Mesenchymal stem cell (in vitro differentiated cells and primary cell): Measurements from ENCODE around the gene ADARB2.

Experiments used
- DNase-seq: peaks from one replicate; pipeline ENCODE4 v3.0.0-alpha.2; 2013
- H2AFZ ChIP-seq: one replicate; pipeline ENCODE4 v1.6.1; 2013; ENCODE audit warnings: low read depth, mild to moderate bottlenecking, control low read depth, inconsistent platforms, low read length, moderate library complexity
- H2AK5ac ChIP-seq: 2 replicates; pipeline ENCODE4 v1.6.1; 2013; ENCODE audit warnings: low read length, moderate library complexity, mild to moderate bottlenecking, inconsistent platforms; ENCODE audit not compliant: severe bottlenecking
- H2BK120ac ChIP-seq: one replicate; pipeline ENCODE4 v1.6.1; 2013; ENCODE audit warnings: low read depth, mild to moderate bottlenecking, inconsistent platforms, low read length, moderate library complexity
- H2BK12ac ChIP-seq, 2 experiments: one replicate each; pipeline ENCODE4 v1.6.1; 2013; ENCODE audit warnings: inconsistent platforms in 2 of 2, low read length in 2 of 2, mild to moderate bottlenecking in 2 of 2, moderate library complexity in 2 of 2, control low read depth in 1 of 2
- H2BK15ac ChIP-seq: one replicate; pipeline ENCODE4 v1.6.1; 2013; ENCODE audit warnings: mild to moderate bottlenecking, low read depth, inconsistent platforms; ENCODE audit not compliant: poor library complexity, severe bottlenecking
- H2BK5ac ChIP-seq: 2 replicates; pipeline ENCODE4 v1.6.1; 2013; ENCODE audit warnings: low read depth, mild to moderate bottlenecking, low read length, control low read depth, inconsistent platforms; ENCODE audit not compliant: poor library complexity, severe bottlenecking
- H3K14ac ChIP-seq, 2 experiments: one replicate each; pipeline ENCODE4 v1.6.1; 2013; ENCODE audit warnings: inconsistent platforms in 2 of 2, low read length in 2 of 2, control low read depth in 1 of 2, mild to moderate bottlenecking in 1 of 2, moderate library complexity in 1 of 2
- H3K18ac ChIP-seq, 2 experiments: one replicate each; pipeline ENCODE4 v1.6.1; 2013; ENCODE audit warnings: inconsistent platforms in 2 of 2, low read length in 2 of 2, control low read depth in 1 of 2, low read depth in 1 of 2, mild to moderate bottlenecking in 1 of 2
- H3K23ac ChIP-seq, 2 experiments: one replicate each; pipeline ENCODE4 v1.6.1; 2013; ENCODE audit warnings: inconsistent platforms in 2 of 2, low read length in 2 of 2, mild to moderate bottlenecking in 2 of 2, moderate library complexity in 2 of 2, control low read depth in 1 of 2
- H3K27ac ChIP-seq: 2 replicates; pipeline ENCODE4 v1.5.1; 2013; ENCODE audit warnings: mild to moderate bottlenecking, moderate library complexity, low read length, control low read depth, inconsistent platforms; ENCODE audit not compliant: poor library complexity, severe bottlenecking
- H3K27me3 ChIP-seq, 2 experiments: 2 replicates each; pipeline versions ENCODE4 v1.6.1 to v1.7.0; 2013; ENCODE audit warnings: low read length in 2 of 2, mild to moderate bottlenecking in 2 of 2, moderate library complexity in 2 of 2, control low read depth in 1 of 2, inconsistent platforms in 1 of 2; ENCODE audit not compliant: control insufficient read depth in 1 of 2, insufficient read depth in 1 of 2
- H3K36me3 ChIP-seq, 2 experiments: 2 replicates each; pipeline versions ENCODE4 v1.6.1 to v1.7.0; 2013; ENCODE audit warnings: low read length in 2 of 2, control low read depth in 1 of 2, inconsistent platforms in 1 of 2, low read depth in 1 of 2, mild to moderate bottlenecking in 1 of 2; ENCODE audit not compliant: insufficient read depth in 2 of 2, control insufficient read depth in 1 of 2
- H3K4ac ChIP-seq, 2 experiments: one replicate each; pipeline ENCODE4 v1.6.1; 2013; ENCODE audit warnings: inconsistent platforms in 2 of 2, low read length in 2 of 2, mild to moderate bottlenecking in 2 of 2, moderate library complexity in 2 of 2, control low read depth in 1 of 2, low read depth in 1 of 2
- H3K4me1 ChIP-seq: 2 replicates; pipeline ENCODE4 v1.6.1; 2013; ENCODE audit warnings: low read depth, low read length, control low read depth; ENCODE audit not compliant: control insufficient read depth, insufficient read depth
- H3K4me2 ChIP-seq: 2 replicates; pipeline ENCODE4 v1.6.1; 2013; ENCODE audit warnings: low read length, mild to moderate bottlenecking, inconsistent platforms; ENCODE audit not compliant: poor library complexity, severe bottlenecking
- H3K4me3 ChIP-seq, 2 experiments: 2 replicates each; pipeline versions ENCODE4 v1.5.1 to v1.7.0; 2013; ENCODE audit warnings: low read length in 2 of 2, mild to moderate bottlenecking in 2 of 2, control low read depth in 1 of 2, low read depth in 1 of 2; ENCODE audit not compliant: insufficient read depth in 1 of 2
- H3K79me1 ChIP-seq: replicated peaks from 2 replicates; pipeline ENCODE4 v1.6.1; 2013; ENCODE audit warnings: mild to moderate bottlenecking, control low read depth, low read length, inconsistent platforms; ENCODE audit not compliant: poor library complexity, severe bottlenecking
- H3K9ac ChIP-seq: 2 replicates; pipeline ENCODE4 v1.7.0; 2013; ENCODE audit warnings: mild to moderate bottlenecking, low read length, moderate library complexity
- H3K9me3 ChIP-seq: 2 replicates; pipeline ENCODE4 v1.7.0; 2013; ENCODE audit warnings: mild to moderate bottlenecking, low read length; ENCODE audit not compliant: control insufficient read depth
- H4K8ac ChIP-seq: one replicate; pipeline ENCODE4 v1.6.1; 2013; ENCODE audit warnings: inconsistent platforms, mild to moderate bottlenecking, low read length, moderate library complexity
- H4K91ac ChIP-seq: one replicate; pipeline ENCODE4 v1.6.1; 2013; ENCODE audit warnings: mild to moderate bottlenecking, low read length, inconsistent platforms
- WGBS: methylation state at CpG from one replicate; pipeline ENCODE4 v1.1.7; 2013; ENCODE audit warnings: mixed read lengths; 5-methylcytosine and 5-hydroxymethylcytosine counted together

Gene ADARB2

GRCh38 chr10:1214882-1215540 is 522.3 kb downstream of the ADARB2 start:
- Histone ChIP-seq H3K9ac (no peak overlapping the region), H3K4me2 (no peak overlapping the region), H3K9me3 (peaks cover under 1% of the 10 kb centered on the region), H3K27ac (no peak overlapping the region), H3K18ac (no peak overlapping the region), H2BK120ac (no peak overlapping the region), H2BK12ac (no peak overlapping the region), H3K27me3 (no peaks in the 10 kb centered on the region), H2BK5ac (no peak overlapping the region), H3K4me1 (no peaks in the 10 kb centered on the region), H3K14ac (no peak overlapping the region), H3K4me3 (no peak overlapping the region), H3K36me3 (no peaks in the 10 kb centered on the region), H3K23ac (no peak overlapping the region), H4K8ac (no peak overlapping the region), H3K4ac (no peak overlapping the region), H2AFZ (no peak overlapping the region), H2BK15ac (no peak overlapping the region), H2AK5ac (no peak overlapping the region), H3K79me1 (no peaks in the 10 kb centered on the region), H4K91ac (no peak overlapping the region)
- WGBS, result 88% methylated on average over 16 of the region's 16 CpGs
- no peak for DNase-seq

GRCh38 chr10:1214071-1214675 is 523.2 kb downstream of the ADARB2 start:
- H3K4me2 ChIP-seq, result no peak overlapping the region
- no peak overlapping the region for H3K27ac ChIP-seq
- no peak overlapping the region for H4K8ac ChIP-seq
- WGBS, result 92% methylated on average over 28 of the region's 28 CpGs
- no peak overlapping the region for H2BK5ac ChIP-seq
- H3K14ac ChIP-seq, result no peak overlapping the region
- no peak overlapping the region for H3K4me3 ChIP-seq
- no peaks in the 10 kb centered on the region for H3K79me1 ChIP-seq
- H3K23ac ChIP-seq, result no peak overlapping the region
- no peak overlapping the region for H2AK5ac ChIP-seq
- DNase-seq, result no peak
- H3K27me3 ChIP-seq, result no peaks in the 10 kb centered on the region
- no peak overlapping the region for H4K91ac ChIP-seq
- no peak overlapping the region for H3K18ac ChIP-seq
- no peak overlapping the region for H2BK12ac ChIP-seq
- no peaks in the 10 kb centered on the region for H3K9me3 ChIP-seq
- no peaks in the 10 kb centered on the region for H3K36me3 ChIP-seq
- H2AFZ ChIP-seq, result no peak overlapping the region
- H3K4ac ChIP-seq, result no peak overlapping the region
- H3K9ac ChIP-seq, result no peak overlapping the region
- H2BK15ac ChIP-seq, result no peak overlapping the region
- no peak overlapping the region for H2BK120ac ChIP-seq
- H3K4me1 ChIP-seq, result no peaks in the 10 kb centered on the region

- H2AK5ac ChIP-seq, result no peak overlapping the region
- H3K23ac ChIP-seq, result no peak overlapping the region
- no peaks in the 10 kb centered on the region for H3K36me3 ChIP-seq
- H3K27ac ChIP-seq, result no peak overlapping the region
- no peak overlapping the region for H2BK5ac ChIP-seq
- no peak overlapping the region for H2BK15ac ChIP-seq
- no peak overlapping the region for H3K14ac ChIP-seq
- H3K4me1 ChIP-seq, result no peaks in the 10 kb centered on the region
- no peaks in the 10 kb centered on the region for H3K9me3 ChIP-seq
- no peak overlapping the region for H3K9ac ChIP-seq
- whole genome bisulfite sequencing, result 90% methylated on average over 20 of the region's 21 CpGs
- H3K27me3 ChIP-seq, result no peaks in the 10 kb centered on the region
- no peak overlapping the region for H4K8ac ChIP-seq
- no peak overlapping the region for H3K4ac ChIP-seq
- no peak overlapping the region for H2BK120ac ChIP-seq
- no peak overlapping the region for H3K4me2 ChIP-seq
- H4K91ac ChIP-seq, result no peak overlapping the region
- H2BK12ac ChIP-seq, result no peak overlapping the region
- H3K4me3 ChIP-seq, result no peak overlapping the region
- H2AFZ ChIP-seq, result no peak overlapping the region
- DNase-seq, result no peak
- no peak overlapping the region for H3K18ac ChIP-seq
- H3K79me1 ChIP-seq, result no peaks in the 10 kb centered on the region
Measured at GRCh38 chr10:1213252-1214070, 523.9 kb downstream of the ADARB2 start.

GRCh38 chr10:1212571-1213141 is 524.7 kb downstream of the ADARB2 start:
- H3K4me3 ChIP-seq, result no peak overlapping the region

More at GRCh38 chr10:1212571-1213141, 524.7 kb downstream of the ADARB2 start:
- H2BK15ac ChIP-seq, result no peak overlapping the region
- H3K23ac ChIP-seq, result no peak overlapping the region
- no peak overlapping the region for H2BK120ac ChIP-seq
- no peak overlapping the region for H2AFZ ChIP-seq
- H4K91ac ChIP-seq, result no peak overlapping the region
- no peak overlapping the region for H2BK5ac ChIP-seq
- H3K4ac ChIP-seq, result no peak overlapping the region
- no peak for DNase-seq
- no peak overlapping the region for H4K8ac ChIP-seq
- H3K4me1 ChIP-seq, result no peaks in the 10 kb centered on the region
- no peak overlapping the region for H2AK5ac ChIP-seq
- H3K27ac ChIP-seq, result no peak overlapping the region
- no peaks in the 10 kb centered on the region for H3K79me1 ChIP-seq
- WGBS, result 76% methylated on average over 9 of the region's 9 CpGs
- no peaks in the 10 kb centered on the region for H3K36me3 ChIP-seq
- H3K4me2 ChIP-seq, result no peak overlapping the region
- no peaks in the 10 kb centered on the region for H3K27me3 ChIP-seq
- no peak overlapping the region for H2BK12ac ChIP-seq
- no peak overlapping the region for H3K18ac ChIP-seq
- H3K9me3 ChIP-seq, result no peaks in the 10 kb centered on the region
- H3K9ac ChIP-seq, result no peak overlapping the region
- H3K14ac ChIP-seq, result no peak overlapping the region
